22Rv1 (cell line): ENCODE results near the gene FAM234A.

Source experiments
- ZFX ChIP-seq: fragments of 450-650 bp; IDR thresholded peaks from 2 replicates; pipeline ENCODE4 v1.6.1; 2017; ENCODE audit warnings: antibody characterized with exemption, borderline replicate concordance
- TF ChIP-seq, protein P1 (sequence below): fragments of 450-650 bp; IDR thresholded peaks from 2 replicates; pipeline ENCODE4 v1.5.1; 2017; ENCODE audit warnings: mild to moderate bottlenecking

DNA sequence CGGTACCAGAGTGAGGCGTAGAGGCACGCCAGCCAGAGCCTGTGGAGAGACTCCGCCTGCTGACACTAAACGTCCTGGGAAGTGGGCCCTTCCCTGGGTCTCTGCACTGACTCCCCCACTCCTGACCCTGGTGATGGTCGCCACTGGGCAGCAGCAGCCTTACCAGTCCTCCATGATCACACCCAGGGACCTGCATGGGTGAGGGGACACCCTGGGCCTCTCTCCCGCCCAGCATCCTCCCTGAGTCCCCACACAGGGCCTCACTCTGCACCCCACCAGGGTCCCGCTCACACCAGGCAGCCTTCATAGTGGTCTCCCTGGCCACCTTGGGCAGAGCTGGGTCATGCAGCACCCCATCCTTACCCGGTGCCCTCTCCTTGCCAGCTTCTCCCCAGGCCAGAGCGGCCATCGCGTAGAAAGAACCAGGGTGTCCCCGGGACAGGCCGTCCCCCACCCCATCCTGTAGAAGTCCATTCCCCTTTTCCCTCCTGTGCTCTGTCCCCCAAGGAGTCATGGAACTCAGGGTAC, 30.4 kb downstream of the FAM234A start:
- TF ChIP-seq, protein P1, sequence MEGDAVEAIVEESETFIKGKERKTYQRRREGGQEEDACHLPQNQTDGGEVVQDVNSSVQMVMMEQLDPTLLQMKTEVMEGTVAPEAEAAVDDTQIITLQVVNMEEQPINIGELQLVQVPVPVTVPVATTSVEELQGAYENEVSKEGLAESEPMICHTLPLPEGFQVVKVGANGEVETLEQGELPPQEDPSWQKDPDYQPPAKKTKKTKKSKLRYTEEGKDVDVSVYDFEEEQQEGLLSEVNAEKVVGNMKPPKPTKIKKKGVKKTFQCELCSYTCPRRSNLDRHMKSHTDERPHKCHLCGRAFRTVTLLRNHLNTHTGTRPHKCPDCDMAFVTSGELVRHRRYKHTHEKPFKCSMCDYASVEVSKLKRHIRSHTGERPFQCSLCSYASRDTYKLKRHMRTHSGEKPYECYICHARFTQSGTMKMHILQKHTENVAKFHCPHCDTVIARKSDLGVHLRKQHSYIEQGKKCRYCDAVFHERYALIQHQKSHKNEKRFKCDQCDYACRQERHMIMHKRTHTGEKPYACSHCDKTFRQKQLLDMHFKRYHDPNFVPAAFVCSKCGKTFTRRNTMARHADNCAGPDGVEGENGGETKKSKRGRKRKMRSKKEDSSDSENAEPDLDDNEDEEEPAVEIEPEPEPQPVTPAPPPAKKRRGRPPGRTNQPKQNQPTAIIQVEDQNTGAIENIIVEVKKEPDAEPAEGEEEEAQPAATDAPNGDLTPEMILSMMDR: no peak
- TF ChIP-seq ZFX: no peak
